Mesendoderm (in vitro differentiated cells): ENCODE data around the gene MLLT6.

Experiments
- DNase-seq: peaks from one replicate; pipeline ENCODE4 v3.0.0; 2013
- H2AK5ac ChIP-seq: 2 replicates; pipeline ENCODE4 v1.6.1; 2013; ENCODE audit warnings: low read length, inconsistent platforms
- H2BK120ac ChIP-seq: 2 replicates; pipeline ENCODE4 v1.6.1; 2013; ENCODE audit warnings: low read depth, mild to moderate bottlenecking, low read length, moderate library complexity, mixed read lengths
- H2BK15ac ChIP-seq: replicated peaks from 2 replicates; pipeline ENCODE4 v1.6.1; 2013; ENCODE audit warnings: low read depth, mild to moderate bottlenecking, moderate library complexity
- H2BK5ac ChIP-seq: 2 replicates; pipeline ENCODE4 v1.6.1; 2013; ENCODE audit warnings: low read length, inconsistent platforms
- H3K18ac ChIP-seq: 2 replicates; pipeline ENCODE4 v1.6.1; 2013; ENCODE audit warnings: mild to moderate bottlenecking, low read length, mixed read lengths
- H3K23ac ChIP-seq: one replicate; pipeline ENCODE4 v1.6.1; 2013; ENCODE audit warnings: low read length
- H3K27ac ChIP-seq: 2 replicates; pipeline ENCODE4 v1.5.1; 2013; ENCODE audit warnings: low read depth, mild to moderate bottlenecking, inconsistent platforms, low read length, moderate library complexity
- H3K27me3 ChIP-seq: 2 replicates; pipeline ENCODE4 v1.6.1; 2013; ENCODE audit warnings: low read length, control low read depth, mild to moderate bottlenecking, inconsistent platforms; ENCODE audit not compliant: insufficient read depth, poor library complexity
- H3K36me3 ChIP-seq: 2 replicates; pipeline ENCODE4 v1.6.1; 2013; ENCODE audit warnings: low read length, inconsistent platforms; ENCODE audit not compliant: control insufficient read depth, insufficient read depth
- H3K4ac ChIP-seq: one replicate; pipeline ENCODE4 v1.6.1; 2013; ENCODE audit warnings: low read depth, mild to moderate bottlenecking, low read length, moderate library complexity
- H3K4me1 ChIP-seq: 2 replicates; pipeline ENCODE4 v1.6.1; 2013; ENCODE audit warnings: low read depth, low read length, inconsistent platforms; ENCODE audit not compliant: control insufficient read depth
- H3K4me2 ChIP-seq: 2 replicates; pipeline ENCODE4 v1.6.1; 2013; ENCODE audit warnings: low read length
- H3K4me3 ChIP-seq: 2 replicates; pipeline ENCODE4 v1.5.1; 2013; ENCODE audit warnings: mild to moderate bottlenecking, low read length
- H3K56ac ChIP-seq: one replicate; pipeline ENCODE4 v1.6.1; 2013; ENCODE audit warnings: low read length
- H3K79me1 ChIP-seq: 2 replicates; pipeline ENCODE4 v1.6.1; 2013; ENCODE audit warnings: low read length, inconsistent platforms
- H3K79me2 ChIP-seq: 2 replicates; pipeline ENCODE4 v1.6.1; 2013; ENCODE audit warnings: mild to moderate bottlenecking, low read length; ENCODE audit not compliant: control insufficient read depth, insufficient read depth
- H3K9ac ChIP-seq: 2 replicates; pipeline ENCODE4 v1.6.1; 2013; ENCODE audit warnings: low read length, inconsistent platforms
- H4K5ac ChIP-seq: one replicate; pipeline ENCODE4 v1.6.1; 2013; ENCODE audit warnings: low read length
- H4K8ac ChIP-seq: one replicate; pipeline ENCODE4 v1.6.1; 2013; ENCODE audit warnings: low read depth, mild to moderate bottlenecking, control low read depth, low read length, moderate library complexity
- WGBS: extraction: QIAGEN DNeasy Blood & Tissue Kit; methylation state at CpG from one replicate; pipeline ENCODE4 v1.1.7; 2013; ENCODE audit warnings: low lambda C conversion rate, missing lambda C conversion rate; ENCODE audit not compliant: insufficient coverage; ENCODE audit errors: extremely low coverage; 5-methylcytosine and 5-hydroxymethylcytosine counted together

MLLT6 gene

GRCh38 chr17:38687286-38687685, 17.8 kb upstream of the MLLT6 start:
- Histone ChIP-seq H2BK120ac (no peak overlapping the region), H3K27ac (no peak overlapping the region), H2BK5ac (no peak overlapping the region), H4K5ac (no peak overlapping the region), H3K4me1 (no peaks in the 10 kb centered on the region), H3K4me3 (no peak overlapping the region), H3K4ac (no peak overlapping the region), H2AK5ac (no peak overlapping the region), H4K8ac (no peak overlapping the region), H3K79me1 (no peaks in the 10 kb centered on the region), H3K9ac (no peak overlapping the region), H3K27me3 (no peaks in the 10 kb centered on the region), H3K18ac (no peak overlapping the region), H3K56ac (no peak overlapping the region), H2BK15ac (no peak overlapping the region), H3K4me2 (no peak overlapping the region), H3K79me2 (no peaks in the 10 kb centered on the region), H3K36me3 (no peaks in the 10 kb centered on the region), H3K23ac (no peak overlapping the region)
- DNase-seq, result no peak
- WGBS, result no CpG with 5 or more reads among the region's 5 CpGs

GRCh38 chr17:38690386-38690785, 14.7 kb upstream of the MLLT6 start:
- Histone ChIP-seq H2BK15ac (no peak overlapping the region), H3K79me2 (no peaks in the 10 kb centered on the region), H3K4me1 (no peaks in the 10 kb centered on the region), H3K27me3 (no peaks in the 10 kb centered on the region), H3K4me2 (no peak overlapping the region), H2BK5ac (no peak overlapping the region), H4K8ac (no peak overlapping the region), H3K36me3 (no peaks in the 10 kb centered on the region), H3K56ac (no peak overlapping the region), H3K27ac (no peak overlapping the region), H3K4ac (no peak overlapping the region), H2AK5ac (no peak overlapping the region), H2BK120ac (no peak overlapping the region), H3K18ac (no peak overlapping the region), H3K4me3 (no peak overlapping the region), H3K79me1 (no peaks in the 10 kb centered on the region), H4K5ac (no peak overlapping the region), H3K23ac (no peak overlapping the region), H3K9ac (no peak overlapping the region)
- no CpG with 5 or more reads among the region's 4 CpGs for WGBS
- no peak for DNase-seq

GRCh38 chr17:38691154-38691553, 13.9 kb upstream of the MLLT6 start:
- DNase-seq, result no peak
- H3K27me3 ChIP-seq, result no peaks in the 10 kb centered on the region
- H4K5ac ChIP-seq, result no peak overlapping the region
- no peak overlapping the region for H3K9ac ChIP-seq
- no peak overlapping the region for H2AK5ac ChIP-seq
- H3K36me3 ChIP-seq, result no peaks in the 10 kb centered on the region
- no peaks in the 10 kb centered on the region for H3K79me1 ChIP-seq
- H4K8ac ChIP-seq, result no peak overlapping the region
- H3K79me2 ChIP-seq, result no peaks in the 10 kb centered on the region
- H3K27ac ChIP-seq, result no peak overlapping the region
- H3K4me2 ChIP-seq, result no peak overlapping the region
- H3K4ac ChIP-seq, result no peak overlapping the region
- H2BK120ac ChIP-seq, result no peak overlapping the region
- peak overlapping the region; percentile 66 for H3K23ac ChIP-seq
- no peaks in the 10 kb centered on the region for H3K4me1 ChIP-seq
- H2BK15ac ChIP-seq, result no peak overlapping the region
- H3K18ac ChIP-seq, result no peak overlapping the region
- no peak overlapping the region for H3K56ac ChIP-seq
- no peak overlapping the region for H3K4me3 ChIP-seq
- no CpG with 5 or more reads among the region's 4 CpGs for WGBS
- H2BK5ac ChIP-seq, result no peak overlapping the region

- no CpG with 5 or more reads among the region's 12 CpGs for WGBS
- DNase-seq, result no peak
These were observed 11.3 kb upstream of the MLLT6 start for GRCh38 chr17:38693700-38694329.

GRCh38 chr17:38697061-38697820, 7.8 kb upstream of the MLLT6 start:
- Histone ChIP-seq H4K8ac (no peak overlapping the region), H3K23ac (no peak overlapping the region), H3K18ac (no peak overlapping the region), H3K79me2 (no peaks in the 10 kb centered on the region), H2AK5ac (no peak overlapping the region), H3K4ac (no peak overlapping the region), H3K56ac (no peak overlapping the region), H3K27ac (no peak overlapping the region), H3K4me3 (no peak overlapping the region), H3K9ac (no peak overlapping the region), H2BK5ac (no peak overlapping the region), H3K79me1 (no peaks in the 10 kb centered on the region), H2BK120ac (no peak overlapping the region), H3K4me2 (no peak overlapping the region), H3K4me1 (no peaks in the 10 kb centered on the region), H4K5ac (no peak overlapping the region), H3K36me3 (no peaks in the 10 kb centered on the region), H2BK15ac (no peak overlapping the region), H3K27me3 (peaks cover 9% of the 10 kb centered on the region)
- no peak for DNase-seq
- no CpG with 5 or more reads among the region's 4 CpGs for WGBS

More at GRCh38 chr17:38693700-38694329, 11.3 kb upstream of the MLLT6 start:
- Histone ChIP-seq H3K4me3 (no peak overlapping the region), H3K18ac (no peak overlapping the region), H2BK120ac (no peak overlapping the region), H3K79me2 (no peaks in the 10 kb centered on the region), H3K4me1 (no peaks in the 10 kb centered on the region), H2BK5ac (no peak overlapping the region), H3K27me3 (peaks cover 3% of the 10 kb centered on the region), H2BK15ac (no peak overlapping the region), H2AK5ac (no peak overlapping the region), H3K79me1 (no peaks in the 10 kb centered on the region), H3K56ac (no peak overlapping the region), H4K5ac (no peak overlapping the region), H3K4ac (no peak overlapping the region), H4K8ac (no peak overlapping the region), H3K23ac (no peak overlapping the region), H3K27ac (no peak overlapping the region), H3K36me3 (no peaks in the 10 kb centered on the region), H3K9ac (no peak overlapping the region), H3K4me2 (no peak overlapping the region)
